ENCODE data around the gene HMCN2.

The HMCN2 gene

GRCh38 chr9:130478736-130479575, 213.4 kb downstream of the HMCN2 start:
- DNase-seq, result peak in 1 of 2 experiments; percentile 50

GRCh38 chr9:130479587-130479986, 214.0 kb downstream of the HMCN2 start:
- DNase-seq, result no peak

- DNase-seq, result no peak
Observed at GRCh38 chr9:130480673-130481072, 215.1 kb downstream of the HMCN2 start.

DNA sequence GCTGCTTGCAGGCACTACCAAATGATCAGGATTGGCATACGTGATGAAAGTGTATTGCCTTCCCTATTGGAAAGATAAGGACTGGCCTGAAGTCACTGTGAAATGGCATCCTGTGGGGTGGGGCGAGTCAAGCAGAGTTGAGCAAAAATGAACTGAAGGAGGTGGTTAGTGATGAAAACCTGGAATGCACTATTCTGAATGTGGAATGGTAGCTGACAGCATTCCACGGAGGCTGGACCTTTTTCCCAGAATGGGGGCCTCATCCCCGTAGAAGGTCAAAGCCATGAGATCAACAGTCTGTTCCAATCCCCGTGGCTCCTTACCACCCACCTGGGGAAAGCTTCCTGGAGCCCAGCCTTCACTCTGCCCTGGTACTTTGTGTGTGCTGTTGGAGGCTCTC, 216.9 kb downstream of the HMCN2 start:
- no peak for DNase-seq

DNA sequence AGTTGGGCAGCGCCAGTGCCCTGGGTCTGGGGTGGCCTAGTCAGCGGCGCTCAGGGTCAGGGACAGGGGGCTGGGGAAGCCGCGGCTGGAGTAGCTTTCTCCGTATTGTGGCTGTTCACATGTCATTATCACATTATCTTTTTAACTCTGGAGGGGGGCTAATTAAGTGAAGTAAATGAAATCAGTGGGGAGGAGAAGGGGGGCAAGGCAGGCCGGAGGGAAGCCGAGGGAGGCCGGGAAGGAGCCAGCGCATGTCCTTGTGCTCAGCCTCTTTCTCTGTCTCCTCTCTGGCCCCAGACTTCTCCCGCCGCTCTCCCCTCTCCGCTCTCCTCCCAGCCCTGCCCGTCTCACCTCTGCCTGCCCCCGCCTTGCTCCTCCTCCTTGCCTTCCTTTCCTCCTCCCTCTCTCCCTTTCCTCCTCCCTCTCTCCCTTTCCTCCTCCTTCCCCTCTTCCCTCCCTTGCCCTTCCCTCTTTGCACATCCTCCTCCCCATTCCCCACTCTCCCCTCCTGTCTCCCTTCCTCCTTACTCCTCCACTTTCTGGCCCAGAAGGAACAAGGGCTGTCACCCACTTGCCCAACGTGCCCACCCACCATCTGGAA, 217.9 kb downstream of the HMCN2 start:
- no peak for DNase-seq
